ENCODE measurements around the gene TJAP1.
"Not testable (repeated sequence)": the region's sequence is repeated elsewhere in the genome, so short reads cannot be mapped to it uniquely, and the experiment has no call there.

TJAP1 gene

DNA sequence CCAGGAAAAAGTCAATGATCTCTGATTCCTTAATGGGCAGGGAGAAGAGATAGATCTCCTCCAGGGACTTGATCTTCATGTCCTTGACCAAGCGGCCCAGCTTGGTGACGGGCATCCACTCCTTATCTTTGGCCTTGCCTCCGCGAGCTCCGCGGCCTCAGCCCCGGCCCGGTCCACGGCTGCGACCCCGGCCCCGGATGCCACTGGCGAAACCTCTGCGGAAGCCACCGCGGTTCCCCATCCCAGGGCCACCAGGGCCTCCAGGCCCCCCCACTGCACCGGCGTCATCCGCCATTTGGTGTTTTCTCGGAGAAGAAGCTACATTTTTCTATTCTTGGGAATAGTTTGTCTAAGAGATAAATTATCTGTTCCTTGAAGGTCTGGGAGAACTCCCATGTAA is 62.0 kb downstream of the TJAP1 start:
- DNase-seq: not testable (repeated sequence)

DNA sequence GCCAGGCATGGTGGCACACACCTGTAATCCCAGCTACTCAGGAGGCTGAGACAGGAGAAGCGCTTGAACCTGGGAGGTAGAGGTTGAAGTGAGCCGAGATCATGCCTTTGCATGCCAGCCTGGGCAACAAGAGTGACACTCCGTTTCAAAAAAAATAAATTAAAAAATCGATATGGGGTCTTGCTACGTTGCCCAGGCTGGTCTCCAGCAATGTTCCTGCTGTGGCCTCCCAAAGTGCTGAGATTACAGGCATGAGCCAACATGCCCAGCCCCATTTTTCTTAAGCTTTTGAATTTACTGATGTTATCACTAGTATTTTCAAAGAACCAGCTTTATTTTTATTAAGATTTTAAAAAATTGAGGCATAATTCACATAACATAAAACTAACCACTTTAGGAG is 63.1 kb downstream of the TJAP1 start:
- no peak for DNase-seq

DNA sequence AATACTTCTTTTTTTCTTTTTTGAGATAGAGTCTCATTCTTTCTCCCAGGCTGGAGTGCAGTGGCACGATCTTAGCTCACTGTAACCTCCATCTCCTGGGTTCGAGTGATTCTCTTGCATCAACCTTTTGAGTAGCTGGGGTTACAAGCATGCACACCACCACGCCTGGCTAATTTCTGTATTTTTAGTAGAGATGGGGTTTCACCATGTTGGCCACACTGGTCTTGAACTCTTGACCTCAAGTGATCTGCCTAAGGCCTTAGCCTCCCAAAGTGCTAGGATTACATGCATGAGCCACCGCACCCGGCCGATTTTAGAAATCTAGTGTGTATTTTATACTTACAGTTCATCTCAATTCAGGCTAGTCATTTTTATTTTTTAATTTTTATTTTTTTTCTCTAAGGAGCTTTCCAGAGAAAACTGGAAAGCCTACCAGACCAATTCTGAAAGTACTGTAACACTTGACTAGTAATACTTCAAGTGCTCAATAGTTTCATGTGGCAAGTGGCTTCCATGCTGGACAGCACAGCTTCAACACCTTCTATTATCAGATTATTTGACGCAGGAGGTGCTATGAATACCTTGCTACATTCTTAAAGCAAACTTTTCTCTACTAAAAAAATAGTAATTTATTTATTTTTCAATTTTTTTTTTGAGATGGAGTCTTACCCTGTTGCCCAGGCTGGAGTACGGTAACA is 64.6 kb downstream of the TJAP1 start:
- DNase-seq: no peak

DNA sequence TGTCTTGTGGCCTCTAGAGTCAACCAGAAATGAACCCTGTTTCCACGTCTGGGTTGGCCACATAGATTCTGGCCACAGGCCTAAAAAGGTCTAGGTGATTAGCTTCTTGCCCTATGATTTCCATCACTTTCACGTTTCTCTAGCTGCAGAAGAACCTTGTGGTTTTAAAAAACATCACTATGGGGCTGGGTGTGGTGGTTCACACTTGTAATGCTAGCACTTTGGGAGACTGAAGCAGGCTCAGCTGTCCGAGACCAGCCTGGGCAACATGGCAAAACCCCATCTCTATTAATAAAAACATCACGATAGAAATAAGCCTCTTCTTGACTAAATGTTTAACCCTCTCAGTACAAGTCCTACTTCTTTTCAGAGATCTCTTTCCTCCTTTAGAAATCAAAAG is 67.1 kb downstream of the TJAP1 start:
- no peak for DNase-seq

DNA sequence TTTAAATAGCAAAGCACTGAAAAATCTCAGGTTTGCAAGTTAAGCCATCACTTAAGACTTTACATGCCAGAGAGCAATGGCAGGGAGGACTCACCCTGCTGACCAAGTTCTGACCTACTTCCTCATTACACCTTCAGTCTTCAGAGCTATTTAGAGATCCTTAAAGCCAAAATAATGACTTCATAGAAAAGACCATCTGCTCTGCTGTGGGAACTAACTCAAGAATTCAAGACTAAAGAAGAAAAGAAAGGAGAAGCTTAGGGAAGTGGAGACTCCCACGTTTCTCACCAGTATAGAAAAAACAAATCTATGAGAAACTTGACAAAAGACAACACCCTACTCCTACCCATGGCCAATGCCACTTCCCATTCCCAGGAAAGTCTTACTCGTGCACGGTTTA is 69.9 kb downstream of the TJAP1 start:
- no peak for DNase-seq
